ENCODE measurements around the gene GATAD1.

DNA sequence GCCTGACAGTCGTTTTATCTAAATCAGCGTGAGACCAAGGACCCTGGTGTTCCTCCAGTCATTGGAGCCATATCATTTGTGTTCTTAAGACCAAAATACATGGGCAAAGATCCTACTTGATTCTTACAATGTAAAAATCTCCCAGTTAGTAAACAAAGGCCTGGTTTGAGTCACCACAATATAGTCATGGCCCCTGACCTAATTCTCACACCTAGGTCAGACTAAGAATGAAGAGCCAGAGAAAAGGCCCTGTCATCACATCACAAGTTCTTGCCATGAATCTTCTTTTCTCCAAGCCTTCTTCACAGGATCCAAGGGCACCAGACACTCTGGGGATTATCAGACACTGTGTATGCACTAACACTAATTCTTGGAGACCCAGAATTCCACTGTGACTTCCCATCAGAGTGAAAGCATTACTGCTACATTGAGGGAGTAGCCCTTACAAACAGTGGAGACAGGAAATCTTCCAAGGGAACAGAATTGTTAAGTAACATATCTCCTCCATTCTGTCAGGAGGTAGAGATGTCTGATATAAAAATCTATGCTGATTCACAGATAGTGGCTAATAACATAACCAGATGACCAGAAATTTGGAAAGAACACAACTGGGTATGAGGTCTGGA is 38.1 kb downstream of the GATAD1 start:
- TF ChIP-seq CTCF (conservative IDR thresholded peaks at IDR 0.05 in 1 of 2, IDR thresholded peaks at IDR 0.05 in 1 of 2; ENCODE audit: extremely low read depth in 1 of 2, insufficient read depth in 1 of 2, low read depth in 1 of 2, low read length in 2 of 2) (no peak), EZH2 (IDR thresholded peaks at IDR 0.05; ENCODE audit: borderline replicate concordance, low read length) (no peak)
